Mesenchymal stem cell (in vitro differentiated cells and primary cell): ENCODE measurements around the gene ZFP1.

Experiments used
- DNase-seq: peaks from one replicate; pipeline ENCODE4 v3.0.0-alpha.2; 2013
- H2AFZ ChIP-seq: one replicate; pipeline ENCODE4 v1.6.1; 2013; ENCODE audit warnings: low read depth, mild to moderate bottlenecking, control low read depth, inconsistent platforms, low read length, moderate library complexity
- H2AK5ac ChIP-seq: 2 replicates; pipeline ENCODE4 v1.6.1; 2013; ENCODE audit warnings: low read length, moderate library complexity, mild to moderate bottlenecking, inconsistent platforms; ENCODE audit not compliant: severe bottlenecking
- H2BK120ac ChIP-seq: one replicate; pipeline ENCODE4 v1.6.1; 2013; ENCODE audit warnings: low read depth, mild to moderate bottlenecking, inconsistent platforms, low read length, moderate library complexity
- H2BK12ac ChIP-seq, 2 experiments: one replicate each; pipeline ENCODE4 v1.6.1; 2013; ENCODE audit warnings: inconsistent platforms in 2 of 2, low read length in 2 of 2, mild to moderate bottlenecking in 2 of 2, moderate library complexity in 2 of 2, control low read depth in 1 of 2
- H2BK15ac ChIP-seq: one replicate; pipeline ENCODE4 v1.6.1; 2013; ENCODE audit warnings: mild to moderate bottlenecking, low read depth, inconsistent platforms; ENCODE audit not compliant: poor library complexity, severe bottlenecking
- H2BK5ac ChIP-seq: 2 replicates; pipeline ENCODE4 v1.6.1; 2013; ENCODE audit warnings: low read depth, mild to moderate bottlenecking, low read length, control low read depth, inconsistent platforms; ENCODE audit not compliant: poor library complexity, severe bottlenecking
- H3K14ac ChIP-seq, 2 experiments: one replicate each; pipeline ENCODE4 v1.6.1; 2013; ENCODE audit warnings: inconsistent platforms in 2 of 2, low read length in 2 of 2, control low read depth in 1 of 2, mild to moderate bottlenecking in 1 of 2, moderate library complexity in 1 of 2
- H3K18ac ChIP-seq, 2 experiments: one replicate each; pipeline ENCODE4 v1.6.1; 2013; ENCODE audit warnings: inconsistent platforms in 2 of 2, low read length in 2 of 2, control low read depth in 1 of 2, low read depth in 1 of 2, mild to moderate bottlenecking in 1 of 2
- H3K23ac ChIP-seq, 2 experiments: one replicate each; pipeline ENCODE4 v1.6.1; 2013; ENCODE audit warnings: inconsistent platforms in 2 of 2, low read length in 2 of 2, mild to moderate bottlenecking in 2 of 2, moderate library complexity in 2 of 2, control low read depth in 1 of 2
- H3K27ac ChIP-seq: 2 replicates; pipeline ENCODE4 v1.5.1; 2013; ENCODE audit warnings: mild to moderate bottlenecking, moderate library complexity, low read length, control low read depth, inconsistent platforms; ENCODE audit not compliant: poor library complexity, severe bottlenecking
- H3K27me3 ChIP-seq, 2 experiments: 2 replicates each; pipeline versions ENCODE4 v1.6.1 to v1.7.0; 2013; ENCODE audit warnings: low read length in 2 of 2, mild to moderate bottlenecking in 2 of 2, moderate library complexity in 2 of 2, control low read depth in 1 of 2, inconsistent platforms in 1 of 2; ENCODE audit not compliant: control insufficient read depth in 1 of 2, insufficient read depth in 1 of 2
- H3K36me3 ChIP-seq, 2 experiments: 2 replicates each; pipeline versions ENCODE4 v1.6.1 to v1.7.0; 2013; ENCODE audit warnings: low read length in 2 of 2, control low read depth in 1 of 2, inconsistent platforms in 1 of 2, low read depth in 1 of 2, mild to moderate bottlenecking in 1 of 2; ENCODE audit not compliant: insufficient read depth in 2 of 2, control insufficient read depth in 1 of 2
- H3K4ac ChIP-seq, 2 experiments: one replicate each; pipeline ENCODE4 v1.6.1; 2013; ENCODE audit warnings: inconsistent platforms in 2 of 2, low read length in 2 of 2, mild to moderate bottlenecking in 2 of 2, moderate library complexity in 2 of 2, control low read depth in 1 of 2, low read depth in 1 of 2
- H3K4me1 ChIP-seq: 2 replicates; pipeline ENCODE4 v1.6.1; 2013; ENCODE audit warnings: low read depth, low read length, control low read depth; ENCODE audit not compliant: control insufficient read depth, insufficient read depth
- H3K4me2 ChIP-seq: 2 replicates; pipeline ENCODE4 v1.6.1; 2013; ENCODE audit warnings: low read length, mild to moderate bottlenecking, inconsistent platforms; ENCODE audit not compliant: poor library complexity, severe bottlenecking
- H3K4me3 ChIP-seq, 2 experiments: 2 replicates each; pipeline versions ENCODE4 v1.5.1 to v1.7.0; 2013; ENCODE audit warnings: low read length in 2 of 2, mild to moderate bottlenecking in 2 of 2, control low read depth in 1 of 2, low read depth in 1 of 2; ENCODE audit not compliant: insufficient read depth in 1 of 2
- H3K79me1 ChIP-seq: replicated peaks from 2 replicates; pipeline ENCODE4 v1.6.1; 2013; ENCODE audit warnings: mild to moderate bottlenecking, control low read depth, low read length, inconsistent platforms; ENCODE audit not compliant: poor library complexity, severe bottlenecking
- H3K9ac ChIP-seq: 2 replicates; pipeline ENCODE4 v1.7.0; 2013; ENCODE audit warnings: mild to moderate bottlenecking, low read length, moderate library complexity
- H3K9me3 ChIP-seq: 2 replicates; pipeline ENCODE4 v1.7.0; 2013; ENCODE audit warnings: mild to moderate bottlenecking, low read length; ENCODE audit not compliant: control insufficient read depth
- H4K8ac ChIP-seq: one replicate; pipeline ENCODE4 v1.6.1; 2013; ENCODE audit warnings: inconsistent platforms, mild to moderate bottlenecking, low read length, moderate library complexity
- H4K91ac ChIP-seq: one replicate; pipeline ENCODE4 v1.6.1; 2013; ENCODE audit warnings: mild to moderate bottlenecking, low read length, inconsistent platforms
- WGBS: methylation state at CpG from one replicate; pipeline ENCODE4 v1.1.7; 2013; ENCODE audit warnings: mixed read lengths; 5-methylcytosine and 5-hydroxymethylcytosine counted together

ZFP1 gene

GRCh38 chr16:75110637-75111513 is 37.4 kb upstream of the ZFP1 start:
- no peak overlapping the region for H2BK5ac ChIP-seq
- H4K8ac ChIP-seq: peak overlapping the region; percentile 10
- peak overlapping the region; percentile 44 for H3K27ac ChIP-seq
- 30% methylated on average over 28 of the region's 28 CpGs for WGBS
- H2BK12ac ChIP-seq: peak overlapping the region in 1 of 2 experiments; percentile 48
- H4K91ac ChIP-seq: peak overlapping the region; percentile 28
- H2AK5ac ChIP-seq: no peak overlapping the region
- H3K27me3 ChIP-seq: peaks cover 0 to 14% of the 10 kb centered on the region in 2 experiments
- H3K4me1 ChIP-seq: peaks cover 47% of the 10 kb centered on the region
- H2BK15ac ChIP-seq: no peak overlapping the region
- H2AFZ ChIP-seq: peak overlapping the region; percentile 29
- no peak overlapping the region for H3K23ac ChIP-seq
- peak overlapping the region; percentile 9 for H3K4me2 ChIP-seq
- no peak overlapping the region for H3K14ac ChIP-seq
- peak overlapping the region in 1 of 2 experiments; percentile 43 for H3K18ac ChIP-seq
- H3K9me3 ChIP-seq: no peaks in the 10 kb centered on the region
- no peak overlapping the region for H3K4ac ChIP-seq
- no peak overlapping the region for H2BK120ac ChIP-seq
- peak overlapping the region; percentile 80 for H3K9ac ChIP-seq
- H3K36me3 ChIP-seq: peaks cover 6 to 33% of the 10 kb centered on the region in 2 experiments
- peak overlapping the region in 1 of 2 experiments; percentile 67 for H3K4me3 ChIP-seq
- peak; percentile 89 for DNase-seq
- H3K79me1 ChIP-seq: peaks cover 17% of the 10 kb centered on the region

- Histone ChIP-seq H3K27ac (no peak overlapping the region), H3K4ac (peak overlapping the region in 1 of 2 experiments; percentile 37)
- 44% methylated on average over 4 of the region's 7 CpGs for WGBS
Measured at GRCh38 chr16:75111514-75111940, 36.8 kb upstream of the ZFP1 start.

GRCh38 chr16:75111961-75112733 is 36.2 kb upstream of the ZFP1 start:
- peaks cover 40% of the 10 kb centered on the region for H3K4me1 ChIP-seq

More at GRCh38 chr16:75111514-75111940, 36.8 kb upstream of the ZFP1 start:
- no peak for DNase-seq
- Histone ChIP-seq H3K18ac (no peak overlapping the region), H3K4me3 (no peak overlapping the region), H3K36me3 (peaks cover 3 to 27% of the 10 kb centered on the region in 2 experiments), H2BK15ac (no peak overlapping the region), H3K4me1 (peaks cover 43% of the 10 kb centered on the region), H3K14ac (no peak overlapping the region), H2BK5ac (no peak overlapping the region), H3K27me3 (peaks cover 0 to 14% of the 10 kb centered on the region in 2 experiments), H4K8ac (no peak overlapping the region), H3K23ac (no peak overlapping the region), H3K79me1 (peaks cover 11% of the 10 kb centered on the region), H4K91ac (no peak overlapping the region), H3K9me3 (no peaks in the 10 kb centered on the region), H3K9ac (peak overlapping the region; percentile 62), H2BK12ac (no peak overlapping the region), H3K4me2 (no peak overlapping the region), H2AK5ac (no peak overlapping the region), H2AFZ (no peak overlapping the region), H2BK120ac (no peak overlapping the region)

More at GRCh38 chr16:75111961-75112733, 36.2 kb upstream of the ZFP1 start:
- Histone ChIP-seq H3K4me2 (no peak overlapping the region), H2BK15ac (peak overlapping the region; percentile 49), H2AFZ (no peak overlapping the region), H2BK120ac (no peak overlapping the region), H4K91ac (no peak overlapping the region), H3K9ac (peak overlapping the region; percentile 62), H2AK5ac (no peak overlapping the region), H3K4ac (no peak overlapping the region), H4K8ac (no peak overlapping the region), H3K27me3 (peaks cover 0 to 14% of the 10 kb centered on the region in 2 experiments), H3K14ac (no peak overlapping the region), H3K36me3 (peaks cover 0 to 23% of the 10 kb centered on the region in 2 experiments), H3K4me3 (no peak overlapping the region), H2BK5ac (no peak overlapping the region), H2BK12ac (no peak overlapping the region), H3K27ac (no peak overlapping the region), H3K79me1 (peaks cover 6% of the 10 kb centered on the region), H3K18ac (no peak overlapping the region), H3K23ac (no peak overlapping the region), H3K9me3 (no peaks in the 10 kb centered on the region)
- DNase-seq: no peak
- 82% methylated on average over 26 of the region's 26 CpGs for WGBS
